ENCODE results near the gene ATE1. TPM values are rescaled to one million over a fixed set of nuclear protein-coding genes. Genes with fewer than 3 reads are reported as not detected.

Gene ATE1
- total RNA-seq, 1 experiment from 2014 or later, result 39.2 TPM

DNA sequence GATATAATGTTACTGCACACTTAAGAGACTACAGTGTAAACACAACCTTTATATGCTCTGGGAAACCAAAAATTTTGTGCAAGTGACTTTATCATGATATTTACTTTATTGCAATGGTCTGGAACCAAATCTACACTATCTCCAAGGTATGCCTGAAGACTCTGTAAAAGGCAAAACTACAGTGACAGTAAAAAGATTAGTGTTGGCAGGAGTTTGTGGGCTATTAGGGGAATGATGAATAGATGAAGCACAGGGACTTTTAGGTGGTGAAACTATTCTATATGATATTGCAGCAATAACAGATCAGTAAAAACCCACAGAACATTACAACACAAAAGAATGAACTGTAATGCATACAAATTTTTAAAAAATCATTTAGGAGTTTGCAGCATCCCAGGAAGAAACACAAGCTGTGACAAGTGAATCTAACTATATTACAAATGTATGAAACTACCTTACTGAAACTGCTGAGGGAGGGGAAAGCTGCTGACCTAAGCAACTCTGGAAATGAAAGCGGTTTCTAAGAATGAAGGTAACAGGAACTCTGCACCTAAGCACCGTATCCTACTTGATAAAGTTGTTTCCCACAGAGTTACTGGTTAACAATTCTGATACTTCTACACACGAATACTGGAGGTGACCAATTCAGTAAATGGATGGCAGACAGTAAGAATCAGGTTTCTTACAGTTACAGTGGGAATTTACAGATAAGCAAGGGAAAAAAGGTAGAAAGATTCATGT, 82.6 kb downstream of the ATE1 start:
- RAD21 ChIA-PET (ENCODE audit: low non-redundant PET in 1 of 2, low total read pairs in 2 of 2, uncharacterized antibody in 2 of 2, unreplicated experiment in 2 of 2), result no interaction called here

DNA sequence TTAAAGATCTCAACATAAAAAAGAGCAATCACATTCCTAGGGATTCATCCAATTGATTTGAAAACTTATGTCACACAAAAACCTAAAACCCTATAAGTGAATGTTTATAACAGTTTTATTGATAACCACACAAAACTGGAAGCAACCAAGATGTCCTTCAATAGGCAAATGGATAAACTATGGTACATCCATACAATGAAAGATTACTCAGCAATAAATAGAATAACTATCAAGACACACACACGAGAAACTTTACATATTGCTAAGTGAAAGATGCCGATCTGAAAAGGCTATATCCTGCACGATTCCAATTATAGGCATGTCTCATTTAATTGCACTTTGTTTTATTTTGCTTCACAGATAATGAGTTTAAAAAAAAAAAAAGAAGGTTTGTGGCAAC, 83.3 kb downstream of the ATE1 start:
- Histone ChIP-seq H3K9ac (ENCODE audit: low read length) (no peak overlapping the region), H3K9me3 (ENCODE audit: control insufficient read depth in 1 of 2, insufficient read depth in 1 of 2, low read depth in 1 of 2, low read length in 2 of 2) (no peaks in the 10 kb centered on the region), H3K36me3 (ENCODE audit: control insufficient read depth in 1 of 2, insufficient read depth in 2 of 2, low read length in 2 of 2) (no peaks in the 10 kb centered on the region), H3K79me2 (ENCODE audit: insufficient read depth, low read length) (no peaks in the 10 kb centered on the region), H3K4me3 (replicated peaks in 1 of 2; ENCODE audit: low read depth in 1 of 2, low read length in 2 of 2) (no peak overlapping the region), H3K9me2 (ENCODE audit: insufficient read depth) (no peaks in the 10 kb centered on the region), H4K20me1 (ENCODE audit: insufficient read depth) (no peaks in the 10 kb centered on the region), H2AFZ (ENCODE audit: low read depth, low read length, poor library complexity, severe bottlenecking) (no peak overlapping the region), H3K27ac (ENCODE audit: low read depth, low read length) (no peak overlapping the region), H3K4me2 (ENCODE audit: low read length) (no peak overlapping the region), H3K4me1 (ENCODE audit: control insufficient read depth in 1 of 2, insufficient read depth in 2 of 2, low read length in 2 of 2) (no peaks in the 10 kb centered on the region), H3K27me3 (ENCODE audit: insufficient read depth, low read length) (no peaks in the 10 kb centered on the region)
- no TSS peak for BruUV-seq (replicated peaks)
- ChIA-PET CTCF (no interaction called here), RAD21 (ENCODE audit: low non-redundant PET in 1 of 2, low total read pairs in 2 of 2, uncharacterized antibody in 2 of 2, unreplicated experiment in 2 of 2) (no interaction called here), POLR2A (no interaction called here)
- intact Hi-C loops (cut with micrococcal nuclease), result no loop called here
- DNase-seq (ENCODE audit: low read depth, low spot score), result no peak
- ATAC-seq, result no peak
- TF ChIP-seq SP1 (IDR thresholded peaks at IDR 0.05; ENCODE audit: low read depth) (no peak), POLR2A (IDR thresholded peaks at IDR 0.05; ENCODE audit: borderline replicate concordance, extremely low read depth, insufficient read depth, insufficient read length) (no peak), ZNF274 (IDR thresholded peaks at IDR 0.05; ENCODE audit: low read depth, low read length) (no peak), ZFX (IDR thresholded peaks at IDR 0.05) (no peak), RAD21 (IDR thresholded peaks at IDR 0.05; ENCODE audit: low read depth) (no peak), CEBPB (IDR thresholded peaks at IDR 0.05; ENCODE audit: low read depth) (no peak), SRF (IDR thresholded peaks at IDR 0.05; ENCODE audit: low read depth) (no peak), POLR2AphosphoS5 (IDR thresholded peaks at IDR 0.05; ENCODE audit: low read depth, low read length) (no peak), SIN3A (IDR thresholded peaks at IDR 0.05; ENCODE audit: low read depth) (no peak), ELF1 (IDR thresholded peaks at IDR 0.05; ENCODE audit: borderline replicate concordance, low read depth) (no peak)
- TF ChIP-seq, protein P1, sequence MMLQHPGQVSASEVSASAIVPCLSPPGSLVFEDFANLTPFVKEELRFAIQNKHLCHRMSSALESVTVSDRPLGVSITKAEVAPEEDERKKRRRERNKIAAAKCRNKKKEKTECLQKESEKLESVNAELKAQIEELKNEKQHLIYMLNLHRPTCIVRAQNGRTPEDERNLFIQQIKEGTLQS (IDR thresholded peaks at IDR 0.05), result no peak
- TF ChIP-seq, protein P2, sequence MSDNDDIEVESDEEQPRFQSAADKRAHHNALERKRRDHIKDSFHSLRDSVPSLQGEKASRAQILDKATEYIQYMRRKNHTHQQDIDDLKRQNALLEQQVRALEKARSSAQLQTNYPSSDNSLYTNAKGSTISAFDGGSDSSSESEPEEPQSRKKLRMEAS (IDR thresholded peaks at IDR 0.05), result no peak
- TF ChIP-seq, protein P3, sequence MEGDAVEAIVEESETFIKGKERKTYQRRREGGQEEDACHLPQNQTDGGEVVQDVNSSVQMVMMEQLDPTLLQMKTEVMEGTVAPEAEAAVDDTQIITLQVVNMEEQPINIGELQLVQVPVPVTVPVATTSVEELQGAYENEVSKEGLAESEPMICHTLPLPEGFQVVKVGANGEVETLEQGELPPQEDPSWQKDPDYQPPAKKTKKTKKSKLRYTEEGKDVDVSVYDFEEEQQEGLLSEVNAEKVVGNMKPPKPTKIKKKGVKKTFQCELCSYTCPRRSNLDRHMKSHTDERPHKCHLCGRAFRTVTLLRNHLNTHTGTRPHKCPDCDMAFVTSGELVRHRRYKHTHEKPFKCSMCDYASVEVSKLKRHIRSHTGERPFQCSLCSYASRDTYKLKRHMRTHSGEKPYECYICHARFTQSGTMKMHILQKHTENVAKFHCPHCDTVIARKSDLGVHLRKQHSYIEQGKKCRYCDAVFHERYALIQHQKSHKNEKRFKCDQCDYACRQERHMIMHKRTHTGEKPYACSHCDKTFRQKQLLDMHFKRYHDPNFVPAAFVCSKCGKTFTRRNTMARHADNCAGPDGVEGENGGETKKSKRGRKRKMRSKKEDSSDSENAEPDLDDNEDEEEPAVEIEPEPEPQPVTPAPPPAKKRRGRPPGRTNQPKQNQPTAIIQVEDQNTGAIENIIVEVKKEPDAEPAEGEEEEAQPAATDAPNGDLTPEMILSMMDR (IDR thresholded peaks at IDR 0.05 in 2 of 3, conservative IDR thresholded peaks at IDR 0.05 in 1 of 3; ENCODE audit: borderline replicate concordance in 1 of 3, insufficient read depth in 1 of 3, low read depth in 2 of 3, low read length in 2 of 3), result no peak

More for the DNA sequence above, 82.6 kb downstream of the ATE1 start:
- ATAC-seq (no peak), DNase-seq (ENCODE audit: low read depth, low spot score) (no peak)
- Histone ChIP-seq H3K4me2 (ENCODE audit: low read length) (no peak overlapping the region), H3K9me2 (ENCODE audit: insufficient read depth) (no peaks in the 10 kb centered on the region), H3K9ac (ENCODE audit: low read length) (no peak overlapping the region), H2AFZ (ENCODE audit: low read depth, low read length, poor library complexity, severe bottlenecking) (no peak overlapping the region), H3K4me3 (replicated peaks in 1 of 2; ENCODE audit: low read depth in 1 of 2, low read length in 2 of 2) (no peak overlapping the region), H3K9me3 (ENCODE audit: control insufficient read depth in 1 of 2, insufficient read depth in 1 of 2, low read depth in 1 of 2, low read length in 2 of 2) (no peaks in the 10 kb centered on the region), H3K27ac (ENCODE audit: low read depth, low read length) (no peak overlapping the region), H4K20me1 (ENCODE audit: insufficient read depth) (no peaks in the 10 kb centered on the region), H3K79me2 (ENCODE audit: insufficient read depth, low read length) (no peaks in the 10 kb centered on the region), H3K4me1 (ENCODE audit: control insufficient read depth in 1 of 2, insufficient read depth in 2 of 2, low read length in 2 of 2) (no peaks in the 10 kb centered on the region), H3K27me3 (ENCODE audit: insufficient read depth, low read length) (no peaks in the 10 kb centered on the region), H3K36me3 (ENCODE audit: control insufficient read depth in 1 of 2, insufficient read depth in 2 of 2, low read length in 2 of 2) (no peaks in the 10 kb centered on the region)
- TF ChIP-seq ZNF274 (IDR thresholded peaks at IDR 0.05; ENCODE audit: low read depth, low read length), result no peak
- ChIA-PET POLR2A (no interaction called here), CTCF (no interaction called here)
- intact Hi-C loops (cut with micrococcal nuclease), result no loop called here
- no TSS peak for BruUV-seq (replicated peaks)

Data from HCT116 (cell line).